Measurements from ENCODE around the gene LDLRAD2.

Gene LDLRAD2

GRCh38 chr1:21855257-21856096 is 43.4 kb downstream of the LDLRAD2 start:
- H3K4me3 ChIP-seq (ENCODE audit: low read length) = no peak overlapping the region
- no peak overlapping the region for H3K9ac ChIP-seq (ENCODE audit: low read depth, low read length)
- peaks cover 83% of the 10 kb centered on the region for H3K36me3 ChIP-seq (ENCODE audit: insufficient read depth, low read length)

GRCh38 chr1:21857142-21857839 is 45.2 kb downstream of the LDLRAD2 start:
- Histone ChIP-seq H3K4me3 (ENCODE audit: low read length) (no peak overlapping the region), H3K27me3 (ENCODE audit: insufficient read depth, low read length) (no peaks in the 10 kb centered on the region), H3K9ac (ENCODE audit: low read depth, low read length) (no peak overlapping the region), H3K4me1 (ENCODE audit: insufficient read depth, low read length) (no peaks in the 10 kb centered on the region), H3K36me3 (ENCODE audit: insufficient read depth, low read length) (peaks cover 85% of the 10 kb centered on the region), H3K9me3 (ENCODE audit: insufficient read depth, low read depth, low read length) (no peaks in the 10 kb centered on the region), H3K27ac (ENCODE audit: low read depth, low read length) (no peak overlapping the region)
- 95% methylated on average over 14 of the region's 14 CpGs for WGBS

More at GRCh38 chr1:21855257-21856096, 43.4 kb downstream of the LDLRAD2 start:
- Histone ChIP-seq H3K27ac (ENCODE audit: low read depth, low read length) (no peak overlapping the region), H3K4me1 (ENCODE audit: insufficient read depth, low read length) (no peaks in the 10 kb centered on the region), H3K9me3 (ENCODE audit: insufficient read depth, low read depth, low read length) (no peaks in the 10 kb centered on the region), H3K27me3 (ENCODE audit: insufficient read depth, low read length) (no peaks in the 10 kb centered on the region)
- 94% methylated on average over 35 of the region's 35 CpGs for WGBS

- no peaks in the 10 kb centered on the region for H3K27me3 ChIP-seq (ENCODE audit: insufficient read depth, low read length)
- no peak overlapping the region for H3K9ac ChIP-seq (ENCODE audit: low read depth, low read length)
- H3K4me3 ChIP-seq (ENCODE audit: low read length) = no peak overlapping the region
- no peaks in the 10 kb centered on the region for H3K4me1 ChIP-seq (ENCODE audit: insufficient read depth, low read length)
- H3K27ac ChIP-seq (ENCODE audit: low read depth, low read length) = no peak overlapping the region
- WGBS = 92% methylated on average over 15 of the region's 15 CpGs
- peaks cover 83% of the 10 kb centered on the region for H3K36me3 ChIP-seq (ENCODE audit: insufficient read depth, low read length)
- no peaks in the 10 kb centered on the region for H3K9me3 ChIP-seq (ENCODE audit: insufficient read depth, low read depth, low read length)
Measured at GRCh38 chr1:21857840-21858670, 46.0 kb downstream of the LDLRAD2 start.

GRCh38 chr1:21859669-21860179 is 47.7 kb downstream of the LDLRAD2 start:
- Histone ChIP-seq H3K4me1 (ENCODE audit: insufficient read depth, low read length) (no peaks in the 10 kb centered on the region), H3K4me3 (ENCODE audit: low read length) (no peak overlapping the region), H3K36me3 (ENCODE audit: insufficient read depth, low read length) (peaks cover 77% of the 10 kb centered on the region), H3K27ac (ENCODE audit: low read depth, low read length) (no peak overlapping the region), H3K9me3 (ENCODE audit: insufficient read depth, low read depth, low read length) (no peaks in the 10 kb centered on the region), H3K9ac (ENCODE audit: low read depth, low read length) (no peak overlapping the region), H3K27me3 (ENCODE audit: insufficient read depth, low read length) (no peaks in the 10 kb centered on the region)
- 97% methylated on average over 10 of the region's 10 CpGs for WGBS

- H3K27ac ChIP-seq (ENCODE audit: low read depth, low read length) = no peak overlapping the region
- WGBS = 95% methylated on average over 3 of the region's 3 CpGs
- H3K36me3 ChIP-seq (ENCODE audit: insufficient read depth, low read length) = peaks cover 64% of the 10 kb centered on the region
- H3K9ac ChIP-seq (ENCODE audit: low read depth, low read length) = no peak overlapping the region
- no peak overlapping the region for H3K4me3 ChIP-seq (ENCODE audit: low read length)
- H3K4me1 ChIP-seq (ENCODE audit: insufficient read depth, low read length) = 0 out of 2 replicates have a peak, but pooled peaks cover 3% of the 10 kb centered on the region
- H3K27me3 ChIP-seq (ENCODE audit: insufficient read depth, low read length) = no peaks in the 10 kb centered on the region
- no peaks in the 10 kb centered on the region for H3K9me3 ChIP-seq (ENCODE audit: insufficient read depth, low read depth, low read length)
Measured at GRCh38 chr1:21860971-21861370, 48.9 kb downstream of the LDLRAD2 start.

- no peaks in the 10 kb centered on the region for H3K27me3 ChIP-seq (ENCODE audit: insufficient read depth, low read length)
- H3K27ac ChIP-seq (ENCODE audit: low read depth, low read length) = no peak overlapping the region
- H3K9me3 ChIP-seq (ENCODE audit: insufficient read depth, low read depth, low read length) = no peaks in the 10 kb centered on the region
- H3K4me1 ChIP-seq (ENCODE audit: insufficient read depth, low read length) = peaks cover 10% of the 10 kb centered on the region
- no peak overlapping the region for H3K9ac ChIP-seq (ENCODE audit: low read depth, low read length)
- 94% methylated on average over 18 of the region's 19 CpGs for WGBS
- peaks cover 58% of the 10 kb centered on the region for H3K36me3 ChIP-seq (ENCODE audit: insufficient read depth, low read length)
- H3K4me3 ChIP-seq (ENCODE audit: low read length) = no peak overlapping the region
Measured at GRCh38 chr1:21861602-21862429, 49.8 kb downstream of the LDLRAD2 start.

GRCh38 chr1:21863981-21864380 is 51.9 kb downstream of the LDLRAD2 start:
- WGBS = 95% methylated on average over 12 of the region's 12 CpGs
- H3K9ac ChIP-seq (ENCODE audit: low read depth, low read length) = no peak overlapping the region
- H3K36me3 ChIP-seq (ENCODE audit: insufficient read depth, low read length) = peaks cover 43% of the 10 kb centered on the region
- no peak overlapping the region for H3K4me3 ChIP-seq (ENCODE audit: low read length)
- H3K27ac ChIP-seq (ENCODE audit: low read depth, low read length) = no peak overlapping the region
- H3K4me1 ChIP-seq (ENCODE audit: insufficient read depth, low read length) = peaks cover 11% of the 10 kb centered on the region
- H3K27me3 ChIP-seq (ENCODE audit: insufficient read depth, low read length) = no peaks in the 10 kb centered on the region
- no peaks in the 10 kb centered on the region for H3K9me3 ChIP-seq (ENCODE audit: insufficient read depth, low read depth, low read length)

GRCh38 chr1:21864730-21865129 is 52.7 kb downstream of the LDLRAD2 start:
- peaks cover 11% of the 10 kb centered on the region for H3K4me1 ChIP-seq (ENCODE audit: insufficient read depth, low read length)
- H3K36me3 ChIP-seq (ENCODE audit: insufficient read depth, low read length) = peaks cover 39% of the 10 kb centered on the region
- H3K27me3 ChIP-seq (ENCODE audit: insufficient read depth, low read length) = no peaks in the 10 kb centered on the region
- H3K27ac ChIP-seq (ENCODE audit: low read depth, low read length) = no peak overlapping the region
- H3K9me3 ChIP-seq (ENCODE audit: insufficient read depth, low read depth, low read length) = no peaks in the 10 kb centered on the region
- WGBS = 95% methylated on average over 27 of the region's 27 CpGs
- H3K9ac ChIP-seq (ENCODE audit: low read depth, low read length) = no peak overlapping the region
- no peak overlapping the region for H3K4me3 ChIP-seq (ENCODE audit: low read length)

- Histone ChIP-seq H3K9me3 (ENCODE audit: insufficient read depth, low read depth, low read length) (no peaks in the 10 kb centered on the region), H3K4me3 (ENCODE audit: low read length) (no peak overlapping the region), H3K4me1 (ENCODE audit: insufficient read depth, low read length) (peaks cover 11% of the 10 kb centered on the region), H3K27ac (ENCODE audit: low read depth, low read length) (no peak overlapping the region), H3K27me3 (ENCODE audit: insufficient read depth, low read length) (no peaks in the 10 kb centered on the region), H3K9ac (ENCODE audit: low read depth, low read length) (no peak overlapping the region), H3K36me3 (ENCODE audit: insufficient read depth, low read length) (peaks cover 35% of the 10 kb centered on the region)
- 79% methylated on average over 7 of the region's 7 CpGs for WGBS
Measured at GRCh38 chr1:21865609-21865942, 53.5 kb downstream of the LDLRAD2 start.

GRCh38 chr1:21865943-21866706 is 54.1 kb downstream of the LDLRAD2 start:
- WGBS = 35% methylated on average over 11 of the region's 11 CpGs
- Histone ChIP-seq H3K4me1 (ENCODE audit: insufficient read depth, low read length) (peaks cover 11% of the 10 kb centered on the region), H3K9ac (ENCODE audit: low read depth, low read length) (no peak overlapping the region), H3K27ac (ENCODE audit: low read depth, low read length) (no peak overlapping the region), H3K36me3 (ENCODE audit: insufficient read depth, low read length) (peaks cover 33% of the 10 kb centered on the region), H3K27me3 (ENCODE audit: insufficient read depth, low read length) (no peaks in the 10 kb centered on the region), H3K4me3 (ENCODE audit: low read length) (no peak overlapping the region), H3K9me3 (ENCODE audit: insufficient read depth, low read depth, low read length) (no peaks in the 10 kb centered on the region)
